Aorta (tissue), 5 donors: ENCODE measurements around the gene GRK4. TPM values are rescaled to one million over a fixed set of nuclear protein-coding genes. Genes with fewer than 3 reads are reported as not detected.
A peak's percentile ranks its signal among the peaks of the same experiment; 100 is the strongest.
"Not testable (repeated sequence)": the region's sequence is repeated elsewhere in the genome, so short reads cannot be mapped to it uniquely, and the experiment has no call there.

Experiments used
- ATAC-seq: fragments of 200-7000 bp; cut with Tn5 transposase; one replicate; pipeline ENCODE4 v1.9.1; 2022; ENCODE audit warnings: moderate library complexity; ENCODE audit not compliant: low FRiP score
- DNase-seq, 2 donors: peaks; one replicate each; pipeline ENCODE4 v3.0.0-alpha.2; 2020
- H3K27ac ChIP-seq, 2 donors: one replicate each; pipeline ENCODE4 v1.5.1; 2013; ENCODE audit warnings: low read length in 2 of 2, mild to moderate bottlenecking in 2 of 2, moderate library complexity in 2 of 2, control low read depth in 1 of 2, inconsistent platforms in 1 of 2, low read depth in 1 of 2
- H3K27me3 ChIP-seq, 2 donors: one replicate each; pipeline ENCODE4 v1.6.1; 2013; ENCODE audit warnings: control low read depth in 1 of 2, low read length in 1 of 2, mild to moderate bottlenecking in 1 of 2, moderate library complexity in 1 of 2; ENCODE audit not compliant: insufficient read depth in 2 of 2, control insufficient read depth in 1 of 2
- H3K36me3 ChIP-seq, 2 donors: one replicate each; pipeline ENCODE4 v1.6.1; 2013; ENCODE audit warnings: control low read depth in 1 of 2, low read length in 1 of 2, mild to moderate bottlenecking in 1 of 2; ENCODE audit not compliant: insufficient read depth in 2 of 2, control insufficient read depth in 1 of 2
- H3K4me1 ChIP-seq, 2 donors: one replicate each; pipeline ENCODE4 v1.6.1; 2013; ENCODE audit warnings: low read length in 2 of 2, control low read depth in 1 of 2, mild to moderate bottlenecking in 1 of 2, moderate library complexity in 1 of 2; ENCODE audit not compliant: insufficient read depth in 2 of 2, control insufficient read depth in 1 of 2
- H3K4me3 ChIP-seq, 2 donors: one replicate each; pipeline ENCODE4 v1.5.1; 2013; ENCODE audit warnings: low read length in 2 of 2, control low read depth in 1 of 2, mild to moderate bottlenecking in 1 of 2
- H3K9me3 ChIP-seq: one replicate; pipeline ENCODE4 v1.6.1; 2013; ENCODE audit warnings: mild to moderate bottlenecking, low read length; ENCODE audit not compliant: control insufficient read depth
- WGBS, 2 donors: extraction: QIAGEN DNeasy Blood & Tissue Kit; methylation state at CpG; one replicate each; pipeline ENCODE4 v1.1.7; 2013; 5-methylcytosine and 5-hydroxymethylcytosine counted together
- intact Hi-C, 2 donors: fragments of 100-400 bp; cut with DNase I; formaldehyde crosslinking; loops; one replicate each; pipeline versions ENCODE4 v1.14.2 to v1.15.0; 2022
- long read RNA-seq, 2 donors: library from polyadenylated mRNA; unstranded; transcript quantifications; one replicate each; pipeline ENCODE4 v2.0.0, GENCODE V29; 2020 to 2021
- polyA plus RNA-seq, 2 donors: library from polyadenylated mRNA; stranded (reverse); fragments of 200-250 nt; gene quantifications; one replicate each; pipeline ENCODE4 v1.2.3, GENCODE V29; 2013
- total RNA-seq, 2 donors: library from RNA; stranded (reverse); fragmentation: NEBNext Ultra II Directional; extraction: Animal tissue kit (Norgen Biotek cat#: 25700); gene quantifications; one replicate each; pipeline ENCODE4 v1.2.1, GENCODE V29; 2021
- donor health status: healthy with polysubstance abuse.
- donor health status: Bipolar disorder and iron deficiency.
- donor health status: DM: no; HTN: no; CAD: no.
- donor health status: DM: no; HTN: no; CAD: no.
- donor health status: DM: yes; HTN: yes; CAD: no.

The GRK4 gene
- total RNA-seq (10 to 100 TPM in 1 of 2 donors, 1 to 10 TPM in 1; 3.6 to 10.3 TPM), polyA plus RNA-seq (10 to 100 TPM in 1 of 2 donors, 1 to 10 TPM in 1; 4.1 to 10.8 TPM)
- long read RNA-seq, donor 1, partial matches to known transcripts, result 1 of 2 reads
- long read RNA-seq, donor 1, other reads (novel, unspliced or antisense), result 1 of 2 reads
- long read RNA-seq, donor 2, partial matches to known transcripts, result 0 of 8 reads
- long read RNA-seq, donor 2, other reads (novel, unspliced or antisense), result 5 of 8 reads

GRCh38 chr4:2963175-2963965 is at the start of gene GRK4, which contains the start of gene NOP14:
GRK4 (plus strand) TSS chr4:2963571; CDS start chr4:2964071, 500 bp downstream.
NOP14 (minus strand) TSS chr4:2963406; CDS start chr4:2963319, 87 bp downstream.
- no peaks in the 10 kb centered on the region for H3K36me3 ChIP-seq
- intact Hi-C loops, result loop anchor here in 1 of 2 donors (5.0 to 10.0 kb wide), 2 partner anchors 71 to 201 kb away; no protein-coding TSS in a partner anchor
- no peaks in the 10 kb centered on the region for H3K27me3 ChIP-seq
- peak within 1 kb of the TSS; percentile 45 to 80 for H3K4me3 ChIP-seq
- H3K27ac ChIP-seq, result peak within 1 kb of the TSS; percentile 12 to 60
- ATAC-seq, result peak; percentile 100
- H3K4me1 ChIP-seq, result no peaks in the 10 kb centered on the region
- WGBS, 2 donors, result 0 to 1% methylated on average over 88 to 105 of the region's 105 CpGs
- DNase-seq, result peak; percentile 99 to 100
- no peaks in the 10 kb centered on the region for H3K9me3 ChIP-seq

- Histone ChIP-seq H3K27me3 (no peaks in the 10 kb centered on the region), H3K36me3 (peaks cover 0 to 6% of the 10 kb centered on the region in 2 donors), H3K4me3 (no peak overlapping the region), H3K27ac (no peak overlapping the region), H3K9me3 (no peaks in the 10 kb centered on the region), H3K4me1 (no peaks in the 10 kb centered on the region)
- 82 to 86% methylated on average over 16 of the region's 16 CpGs for WGBS, 2 donors
- DNase-seq (peak; percentile 31 to 62), ATAC-seq (no peak)
- intact Hi-C loops, result no loop called here
Measured at GRCh38 chr4:2914256-2915126, 48.9 kb upstream of the GRK4 start.

GRCh38 chr4:2915789-2916188 is 47.6 kb upstream of the GRK4 start:
- intact Hi-C loops, result no loop called here
- H3K4me1 ChIP-seq, result no peaks in the 10 kb centered on the region
- peak in 1 of 2 donors; percentile 65 for DNase-seq
- no peaks in the 10 kb centered on the region for H3K9me3 ChIP-seq
- WGBS, 2 donors, result 89 to 91% methylated on average over 9 of the region's 9 CpGs
- no peak overlapping the region for H3K27ac ChIP-seq
- H3K27me3 ChIP-seq, result no peaks in the 10 kb centered on the region
- H3K4me3 ChIP-seq, result no peak overlapping the region
- peaks cover 0 to 6% of the 10 kb centered on the region in 2 donors for H3K36me3 ChIP-seq
- no peak for ATAC-seq

- H3K9me3 ChIP-seq, DNase-seq, H3K27me3 ChIP-seq, intact Hi-C loops, ATAC-seq, H3K27ac ChIP-seq, H3K4me3 ChIP-seq, H3K36me3 ChIP-seq, H3K4me1 ChIP-seq: not testable (repeated sequence)
- WGBS, 2 donors, result 94 to 98% methylated on average over 2 of the region's 2 CpGs
Measured at GRCh38 chr4:2916696-2917095, 46.7 kb upstream of the GRK4 start.

GRCh38 chr4:2918300-2918699 is 45.1 kb upstream of the GRK4 start:
- H3K36me3 ChIP-seq, H3K4me1 ChIP-seq, H3K9me3 ChIP-seq, DNase-seq, ATAC-seq, intact Hi-C loops, H3K27ac ChIP-seq, H3K27me3 ChIP-seq, H3K4me3 ChIP-seq: not testable (repeated sequence)
- WGBS, 2 donors, result 70 to 79% methylated on average over 2 of the region's 2 CpGs

GRCh38 chr4:2918714-2919113 is 44.7 kb upstream of the GRK4 start:
- WGBS, 2 donors, result 95 to 97% methylated on average over 8 of the region's 8 CpGs
- DNase-seq, H3K36me3 ChIP-seq, intact Hi-C loops, H3K4me1 ChIP-seq, H3K4me3 ChIP-seq, ATAC-seq, H3K27ac ChIP-seq, H3K9me3 ChIP-seq, H3K27me3 ChIP-seq: not testable (repeated sequence)

GRCh38 chr4:2922453-2923101 is 40.8 kb upstream of the GRK4 start:
- H3K4me3 ChIP-seq, H3K4me1 ChIP-seq, intact Hi-C loops, H3K27ac ChIP-seq, H3K27me3 ChIP-seq, H3K36me3 ChIP-seq, ATAC-seq, H3K9me3 ChIP-seq: not testable (repeated sequence)
- DNase-seq, result peak in 1 of 2 donors; percentile 21
- WGBS, 2 donors, result 51 to 61% methylated on average over 7 of the region's 7 CpGs

- 71 to 72% methylated on average over 10 of the region's 10 CpGs for WGBS, 2 donors
- no peak overlapping the region for H3K27ac ChIP-seq
- ATAC-seq, result no peak
- intact Hi-C loops, result no loop called here
- peaks cover 0 to 1% of the 10 kb centered on the region in 2 donors for H3K36me3 ChIP-seq
- no peaks in the 10 kb centered on the region for H3K4me1 ChIP-seq
- H3K27me3 ChIP-seq, result no peaks in the 10 kb centered on the region
- DNase-seq, result peak in 1 of 2 donors; percentile 38
- H3K9me3 ChIP-seq, result no peaks in the 10 kb centered on the region
- H3K4me3 ChIP-seq, result no peak overlapping the region
Measured at GRCh38 chr4:2923141-2923551, 40.2 kb upstream of the GRK4 start.
